GM12872 (cell line): ENCODE results near the gene SV2A.

Experiments
- TF ChIP-seq, protein P1 (sequence below): IDR thresholded peaks from 3 replicates; pipeline ENCODE4 v1.5.1; 2011; ENCODE audit warnings: low read depth, mild to moderate bottlenecking, low read length, moderate library complexity; ENCODE audit not compliant: insufficient read depth

Gene SV2A

DNA sequence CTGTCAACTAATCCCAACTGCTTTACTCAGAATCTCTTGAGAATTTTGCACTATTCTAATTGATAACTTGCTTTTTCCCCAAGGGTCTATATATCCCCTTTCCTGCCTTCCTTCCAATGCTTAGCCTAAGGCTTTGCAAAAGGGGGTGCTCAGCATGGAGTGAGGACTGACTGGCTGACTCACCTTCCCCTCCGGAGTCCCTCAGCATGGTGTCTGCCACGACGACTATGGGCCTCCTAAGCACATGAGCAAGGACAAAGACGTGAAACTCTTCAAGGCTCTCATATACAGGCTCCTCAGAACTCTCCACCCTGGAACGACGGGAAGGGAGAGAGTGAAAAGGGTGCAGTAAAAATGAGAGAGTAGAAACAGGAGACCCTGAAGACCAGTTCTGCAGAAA lies 32.3 kb upstream of the SV2A start:
- TF ChIP-seq, protein P1, sequence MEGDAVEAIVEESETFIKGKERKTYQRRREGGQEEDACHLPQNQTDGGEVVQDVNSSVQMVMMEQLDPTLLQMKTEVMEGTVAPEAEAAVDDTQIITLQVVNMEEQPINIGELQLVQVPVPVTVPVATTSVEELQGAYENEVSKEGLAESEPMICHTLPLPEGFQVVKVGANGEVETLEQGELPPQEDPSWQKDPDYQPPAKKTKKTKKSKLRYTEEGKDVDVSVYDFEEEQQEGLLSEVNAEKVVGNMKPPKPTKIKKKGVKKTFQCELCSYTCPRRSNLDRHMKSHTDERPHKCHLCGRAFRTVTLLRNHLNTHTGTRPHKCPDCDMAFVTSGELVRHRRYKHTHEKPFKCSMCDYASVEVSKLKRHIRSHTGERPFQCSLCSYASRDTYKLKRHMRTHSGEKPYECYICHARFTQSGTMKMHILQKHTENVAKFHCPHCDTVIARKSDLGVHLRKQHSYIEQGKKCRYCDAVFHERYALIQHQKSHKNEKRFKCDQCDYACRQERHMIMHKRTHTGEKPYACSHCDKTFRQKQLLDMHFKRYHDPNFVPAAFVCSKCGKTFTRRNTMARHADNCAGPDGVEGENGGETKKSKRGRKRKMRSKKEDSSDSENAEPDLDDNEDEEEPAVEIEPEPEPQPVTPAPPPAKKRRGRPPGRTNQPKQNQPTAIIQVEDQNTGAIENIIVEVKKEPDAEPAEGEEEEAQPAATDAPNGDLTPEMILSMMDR, result no peak

- TF ChIP-seq, protein P1, result no peak
Measured at GRCh38 chr1:149945206-149945605, 27.6 kb upstream of the SV2A start.

GRCh38 chr1:149942885-149943284 lies 25.2 kb upstream of the SV2A start:
- TF ChIP-seq, protein P1, result no peak

- TF ChIP-seq, protein P1, result no peak
Measured at GRCh38 chr1:149942207-149942606, 24.6 kb upstream of the SV2A start.

- TF ChIP-seq, protein P1, result no peak
Measured at GRCh38 chr1:149940427-149940826, 22.8 kb upstream of the SV2A start.

- TF ChIP-seq, protein P1, result no peak
Measured at GRCh38 chr1:149937759-149938158, 20.1 kb upstream of the SV2A start.

- TF ChIP-seq, protein P1, result no peak
Measured at GRCh38 chr1:149936992-149937705, 19.5 kb upstream of the SV2A start.
